ENCODE measurements around the gene PHACTR3.

Gene PHACTR3

DNA sequence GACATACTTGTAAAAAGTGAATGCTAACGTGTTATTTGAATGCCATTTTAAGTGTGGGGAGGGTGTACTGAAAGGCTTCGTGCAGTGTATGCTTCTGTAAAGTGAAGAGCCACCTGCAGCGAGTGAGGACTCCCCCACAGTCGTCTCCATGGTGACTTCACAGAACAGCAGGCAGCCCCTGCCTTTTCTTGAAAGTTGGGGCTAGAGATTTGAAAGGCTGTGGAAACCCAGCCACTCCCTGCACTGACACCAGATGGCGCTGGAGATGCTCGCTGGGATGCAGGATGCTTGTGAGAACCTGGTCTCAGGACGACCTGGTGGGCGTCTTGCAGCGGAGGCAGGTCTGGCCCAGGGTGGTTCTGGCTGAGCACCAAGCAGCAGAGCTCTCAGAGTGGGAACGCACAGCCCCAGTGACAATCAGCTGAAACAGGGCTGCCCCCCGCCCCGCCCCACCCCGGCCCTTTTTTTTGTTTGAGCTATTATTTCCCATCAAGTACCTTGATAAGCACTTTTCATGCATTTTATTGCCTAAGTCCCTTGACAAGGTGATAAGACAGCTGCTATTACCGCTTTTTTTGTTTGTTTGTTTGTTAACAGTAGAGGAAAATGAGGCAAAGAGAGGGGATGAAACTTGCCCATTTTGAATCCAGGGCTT lies 178.8 kb downstream of the PHACTR3 start:
- DNase-seq, result peak; percentile 14

- no peak for DNase-seq
Observed at GRCh38 chr20:59783641-59784010, 179.3 kb downstream of the PHACTR3 start.

GRCh38 chr20:59784365-59784764 lies 180.0 kb downstream of the PHACTR3 start:
- DNase-seq, result no peak

DNA sequence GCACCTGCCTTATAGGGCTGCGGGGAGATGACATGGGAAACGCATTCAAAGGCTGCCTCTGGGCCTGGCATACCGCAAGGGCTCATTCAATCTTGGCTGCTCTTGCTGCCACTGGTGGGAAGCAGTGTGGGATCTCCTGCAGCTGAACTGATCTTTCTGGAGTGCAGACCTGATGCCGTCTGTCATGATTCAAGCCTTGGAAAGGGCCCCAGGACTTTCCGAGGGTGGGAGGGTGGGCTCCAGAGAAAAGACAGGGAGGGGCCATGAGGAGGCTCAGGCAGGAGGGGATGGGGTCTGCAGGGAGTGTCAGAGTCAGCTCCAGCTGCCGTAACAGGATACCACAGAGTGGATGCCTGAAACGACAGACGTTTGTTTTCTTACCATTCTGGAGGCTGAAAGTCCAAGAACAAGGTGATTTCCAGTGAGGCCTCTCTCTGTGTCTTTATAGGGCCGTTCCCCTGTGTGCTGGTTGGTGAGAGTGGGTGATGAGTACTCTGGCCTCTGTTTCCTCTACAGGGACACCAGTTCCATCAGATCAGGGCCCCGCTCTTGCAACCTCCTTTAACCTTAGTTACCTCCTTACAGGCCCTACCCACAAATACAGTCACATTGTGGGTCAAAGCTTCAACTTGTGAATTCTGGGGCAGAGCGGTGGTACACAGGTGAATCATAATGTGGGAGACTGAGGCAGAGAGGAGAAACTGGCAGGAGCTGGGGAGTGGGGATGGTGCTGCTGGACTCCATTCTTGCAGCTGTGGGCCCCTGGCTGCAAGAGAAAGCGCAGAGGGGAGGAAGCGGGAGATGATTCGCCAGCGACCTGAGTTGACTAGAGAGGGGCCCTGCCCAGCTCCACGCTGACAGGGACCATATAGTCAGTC lies 180.7 kb downstream of the PHACTR3 start:
- no peak for DNase-seq

GRCh38 chr20:59785669-59785959 lies 181.3 kb downstream of the PHACTR3 start:
- DNase-seq, result no peak

DNA sequence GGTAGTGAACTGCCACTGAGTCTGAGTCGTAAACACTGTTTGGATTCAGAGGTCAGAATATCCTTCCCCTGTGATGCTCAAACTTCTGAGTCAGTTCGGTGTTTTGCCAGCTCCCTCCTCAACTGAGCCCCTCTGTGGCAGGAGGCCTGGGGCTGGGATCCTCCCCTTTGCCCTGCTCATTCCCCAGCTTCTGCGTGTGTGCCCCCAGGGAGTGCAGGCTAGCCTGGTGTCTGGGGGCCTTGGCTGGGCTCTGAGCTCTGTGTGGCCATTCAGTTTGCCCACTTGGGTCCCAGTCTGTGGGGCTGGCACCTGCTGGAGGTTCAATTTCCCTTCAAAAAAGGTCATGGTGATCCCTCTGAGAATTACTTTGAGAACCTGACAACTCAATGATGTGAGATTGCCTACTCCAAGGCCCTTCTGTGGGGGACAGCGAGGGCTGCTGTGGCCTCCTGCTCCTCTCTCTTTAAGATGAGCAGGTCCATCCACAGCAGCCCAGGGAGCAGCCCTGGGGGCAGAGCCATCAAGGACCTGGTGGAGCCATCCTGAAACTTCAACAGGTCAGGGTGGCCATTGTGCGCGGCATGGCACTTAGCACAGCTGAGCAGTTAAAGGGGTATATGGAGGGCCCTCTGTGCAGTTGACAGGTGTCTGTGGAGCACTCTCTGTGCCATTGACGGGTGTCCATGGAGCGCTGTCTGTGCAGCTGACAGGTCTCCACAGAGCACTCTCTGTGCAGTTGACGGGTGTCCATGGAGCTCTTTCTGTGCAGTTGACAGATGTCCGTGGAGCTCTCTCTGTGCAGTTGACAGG lies 181.9 kb downstream of the PHACTR3 start:
- DNase-seq, result no peak

DNA sequence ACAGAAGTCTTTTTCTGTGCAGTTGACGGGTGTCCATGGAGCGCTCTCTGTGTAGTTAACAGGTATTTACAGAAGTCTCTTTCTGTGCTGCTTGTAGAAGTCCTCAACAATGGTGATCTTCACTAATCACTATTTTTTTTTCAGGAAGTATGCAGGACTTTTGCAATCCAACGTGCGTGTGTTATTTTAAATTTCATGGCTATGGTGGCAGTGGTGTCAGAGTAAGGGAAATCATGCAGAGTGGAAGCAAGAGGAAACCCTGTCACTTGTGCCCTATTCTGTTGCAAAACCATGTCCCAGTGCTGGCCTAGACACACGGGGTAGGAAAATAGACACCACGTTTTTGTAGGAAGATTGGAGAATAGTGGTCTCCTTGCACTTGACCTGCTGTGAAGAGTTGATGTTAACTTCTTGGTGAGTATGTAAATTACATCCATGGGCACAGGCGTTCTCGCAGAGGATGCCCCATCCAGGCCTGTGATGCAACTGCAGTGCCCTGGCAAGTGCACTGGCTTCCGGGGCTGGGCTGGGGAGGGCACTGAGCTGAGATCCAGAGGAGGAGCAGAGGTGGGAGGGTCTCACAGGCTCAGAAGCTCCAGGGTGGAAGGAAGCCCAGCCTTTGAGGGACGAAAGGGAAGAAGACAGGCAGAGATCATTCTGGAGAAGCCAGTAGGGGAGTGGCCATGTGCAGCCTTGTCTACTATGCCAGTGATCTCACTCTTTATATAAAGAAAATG lies 182.6 kb downstream of the PHACTR3 start:
- DNase-seq, result no peak

DNA sequence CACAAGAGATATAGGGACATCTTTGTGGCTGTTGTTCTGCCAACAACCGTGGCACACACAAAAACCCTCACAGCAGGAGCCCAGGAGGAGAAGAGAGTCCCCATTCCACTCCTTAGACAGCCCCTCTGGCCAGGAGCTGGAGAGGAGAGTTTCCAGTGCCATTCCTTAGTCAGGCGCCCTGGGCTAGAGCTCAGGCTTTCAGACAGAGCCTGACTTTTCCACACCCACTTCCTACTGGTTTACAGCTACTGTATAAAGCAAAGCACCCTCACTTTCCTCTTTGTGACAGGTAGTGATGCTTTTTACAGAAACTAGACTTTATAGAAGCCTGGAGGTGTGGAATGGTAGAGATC lies 183.2 kb downstream of the PHACTR3 start:
- DNase-seq, result no peak

- no peak for DNase-seq
Observed at GRCh38 chr20:59788196-59788735, 183.9 kb downstream of the PHACTR3 start.

DNA sequence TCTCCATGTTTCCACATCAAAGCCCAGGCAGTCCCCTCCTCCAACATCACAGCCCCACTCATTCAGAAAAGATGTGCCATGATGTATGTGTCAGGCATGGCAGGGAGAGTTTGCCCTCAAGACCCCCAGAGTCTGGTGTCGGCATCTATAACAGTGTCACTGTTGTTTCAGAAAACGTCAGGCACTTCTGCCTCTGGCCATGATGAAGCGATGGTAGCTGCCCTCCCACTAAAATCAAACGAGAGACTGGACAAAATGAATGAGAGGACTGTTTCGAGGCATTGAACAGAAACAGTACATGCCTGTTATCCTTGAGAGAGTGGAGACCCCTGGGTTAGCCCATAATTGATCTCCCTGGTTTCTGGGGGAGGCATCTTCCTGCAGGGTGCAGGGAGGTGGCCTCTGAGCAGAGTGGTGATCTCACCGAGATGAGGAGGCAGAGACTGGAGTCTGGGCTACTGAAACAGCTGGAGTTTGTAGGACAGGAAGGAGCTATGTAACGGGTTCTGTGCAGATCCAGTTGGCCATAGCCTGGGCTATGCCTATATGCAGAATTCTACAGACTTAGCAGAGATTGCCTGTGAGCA lies 184.6 kb downstream of the PHACTR3 start:
- DNase-seq, result no peak

- DNase-seq, result no peak
Observed at GRCh38 chr20:59789686-59790085, 185.3 kb downstream of the PHACTR3 start.

GRCh38 chr20:59790346-59790745 lies 186.0 kb downstream of the PHACTR3 start:
- no peak for DNase-seq

GRCh38 chr20:59792300-59792699 lies 188.0 kb downstream of the PHACTR3 start:
- DNase-seq, result no peak

DNA sequence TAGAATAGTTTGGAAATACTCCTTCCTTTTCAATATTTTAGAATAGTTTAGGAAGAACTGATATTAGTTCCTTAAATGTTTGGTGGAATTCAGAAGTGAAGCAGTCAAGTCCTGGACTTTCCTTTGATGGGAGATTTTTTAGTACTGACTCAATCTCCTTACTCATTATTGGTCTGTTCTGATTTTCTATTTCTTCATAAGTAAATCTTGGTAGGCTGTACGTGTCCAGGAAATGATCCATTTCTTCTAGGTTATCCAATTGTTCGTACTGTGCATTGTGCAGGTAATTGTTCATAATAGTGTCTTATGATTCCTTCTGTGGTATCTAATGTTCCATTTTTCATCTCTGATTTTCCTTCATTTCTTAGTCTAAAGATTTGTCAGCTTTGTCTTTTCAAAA lies 190.2 kb downstream of the PHACTR3 start:
- DNase-seq, result no peak

DNA sequence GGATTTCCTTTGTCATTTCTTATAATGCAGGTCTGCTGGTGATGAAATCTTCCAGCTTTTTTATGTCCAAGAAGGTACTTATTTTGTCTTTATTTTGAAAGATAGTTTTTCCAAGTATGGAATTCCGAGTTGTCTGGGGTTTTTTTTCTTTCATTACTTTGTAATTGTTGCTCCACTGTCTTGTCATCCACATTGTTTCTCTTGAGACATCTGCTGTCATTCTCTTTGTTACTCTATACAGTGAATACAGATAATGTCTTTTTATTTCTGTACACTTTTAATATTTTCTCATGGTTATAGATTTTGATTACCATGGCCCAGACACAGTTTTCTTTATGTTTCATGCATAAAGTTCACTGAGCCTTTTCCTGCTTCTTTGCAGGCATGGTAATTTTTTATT lies 196.0 kb downstream of the PHACTR3 start:
- no peak for DNase-seq

- DNase-seq, result no peak
Observed at GRCh38 chr20:59802018-59802417, 197.7 kb downstream of the PHACTR3 start.

GRCh38 chr20:59802471-59803221 lies 198.3 kb downstream of the PHACTR3 start:
- no peak for DNase-seq

DNA sequence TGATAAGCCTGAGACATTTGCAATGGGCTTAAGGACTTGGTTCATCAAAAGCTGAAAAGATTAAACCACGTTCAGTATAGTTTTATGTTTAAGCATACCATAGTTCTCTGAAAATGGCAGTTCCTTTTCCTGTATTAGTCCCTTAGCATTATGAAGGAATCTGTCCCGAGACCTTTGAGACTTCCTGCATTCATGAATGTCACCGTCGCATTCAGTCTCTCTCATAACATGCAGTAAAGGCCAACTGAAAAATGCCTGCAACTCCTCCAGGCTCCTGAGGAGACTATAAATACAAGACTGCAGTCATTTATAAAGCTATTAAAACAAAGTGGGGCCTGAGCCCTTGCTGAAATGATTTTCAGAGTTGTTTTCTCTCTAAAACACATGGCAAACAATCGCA lies 200.0 kb downstream of the PHACTR3 start:
- no peak for DNase-seq

- DNase-seq, result no peak
Observed at GRCh38 chr20:59804871-59805665, 200.7 kb downstream of the PHACTR3 start.

DNA sequence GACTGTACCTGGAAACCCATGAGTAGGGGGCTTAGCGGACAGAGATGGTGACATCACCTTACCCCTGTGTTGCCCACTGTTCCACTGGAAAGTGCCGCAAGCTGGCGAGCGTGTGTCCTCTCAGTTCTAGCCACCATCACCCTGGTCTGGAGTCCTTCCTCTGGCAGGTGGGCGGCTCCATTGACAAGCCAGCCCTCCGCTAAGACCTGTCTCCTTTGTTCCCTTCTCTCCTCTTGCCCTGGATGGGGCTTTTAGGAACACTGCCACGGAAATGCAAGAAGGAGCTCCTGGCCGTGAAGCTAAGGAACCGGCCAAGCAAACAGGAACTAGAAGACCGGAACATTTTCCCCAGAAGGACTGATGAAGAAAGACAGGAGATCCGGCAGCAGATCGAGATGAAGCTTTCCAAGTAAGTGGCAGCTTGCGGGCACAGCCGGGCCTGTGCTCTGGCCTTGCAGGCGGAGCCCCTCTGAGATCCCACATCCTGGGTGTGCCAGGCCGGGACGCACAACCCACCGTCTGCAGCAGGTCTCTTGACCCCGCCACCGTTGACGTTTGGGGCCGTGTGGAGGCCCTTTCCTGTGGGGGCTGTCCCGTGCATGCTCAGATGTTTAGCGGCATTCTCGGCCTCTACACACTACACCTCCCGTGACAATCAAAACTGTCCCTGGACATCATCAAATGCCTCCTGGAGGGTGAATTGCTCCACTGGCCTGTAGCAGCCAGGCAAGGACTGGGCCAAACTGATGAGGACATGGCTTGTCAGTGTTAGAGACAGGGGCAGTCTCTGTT lies 201.6 kb downstream of the PHACTR3 start:
- no peak for DNase-seq

All from activated naive CD4-positive, alpha-beta T cell treated with Interleukin-2 at 50 U/mL for 16 hours (primary cell).